Measurements from ENCODE around the gene REXO5. TPM values are rescaled to one million over a fixed set of nuclear protein-coding genes. Genes with fewer than 3 reads are reported as not detected.

The REXO5 gene
- total RNA-seq, 1 experiment from 2014 or later, result 4.0 TPM

DNA sequence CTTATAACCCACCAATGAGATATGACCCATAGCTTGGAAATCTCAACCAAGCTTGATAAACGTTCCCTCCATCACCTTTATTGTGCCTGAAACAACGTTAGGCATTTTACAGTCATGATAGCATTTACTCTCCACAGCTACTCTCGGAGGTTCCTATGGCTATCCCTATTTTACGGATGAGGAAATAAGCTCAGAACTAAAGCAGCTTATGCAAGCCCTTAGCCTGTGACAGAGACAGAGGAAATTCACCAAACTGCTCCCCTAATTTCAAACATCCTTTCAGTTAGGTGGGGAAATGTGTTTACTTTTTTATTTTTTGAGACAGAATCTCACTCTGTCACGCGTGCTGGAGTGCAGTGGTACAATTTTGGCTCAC is 75.2 kb downstream of the REXO5 start:
- no peak overlapping the region for H2AFZ ChIP-seq (ENCODE audit: low read length)
- ChIA-PET CTCF (no interaction called here), POLR2A (ENCODE audit: unreplicated experiment) (interaction anchor here (0.6 kb wide), 1 partner anchor 19 kb away, joined by 3 read pairs; the partner anchor contains the start of gene LYRM1)
- intact Hi-C loops (cut with micrococcal nuclease), result no loop called here
- peak overlapping the region; percentile 32 for H3K27ac ChIP-seq (ENCODE audit: low read length)
- ATAC-seq (no peak), DNase-seq (no peak)
- H3K79me2 ChIP-seq (ENCODE audit: low read length), result peaks cover 95% of the 10 kb centered on the region
- H4K20me1 ChIP-seq (ENCODE audit: low read length), result 0 out of 2 replicates have a peak, but pooled peaks cover 6% of the 10 kb centered on the region
- no peaks in the 10 kb centered on the region for H3K9me2 ChIP-seq (replicated peaks; ENCODE audit: low read length)
- H3F3A ChIP-seq (ENCODE audit: low read length, unreplicated experiment), result no peaks in the 10 kb centered on the region
- H3K36me3 ChIP-seq (ENCODE audit: low read depth, low read length), result peaks cover 4% of the 10 kb centered on the region; the same call in 1 of the 2 replicates
- H3K4me3 ChIP-seq (ENCODE audit: low read length), result no peak overlapping the region
- peaks cover 50% of the 10 kb centered on the region for H3K4me1 ChIP-seq (ENCODE audit: insufficient read depth, low read length)
- TF ChIP-seq EZH2phosphoT487 (IDR thresholded peaks at IDR 0.05; ENCODE audit: borderline replicate concordance, low read length) (no peak), EZH2 (IDR thresholded peaks at IDR 0.05; ENCODE audit: low read length, unreplicated experiment) (no peak)
- TF ChIP-seq, protein P1, sequence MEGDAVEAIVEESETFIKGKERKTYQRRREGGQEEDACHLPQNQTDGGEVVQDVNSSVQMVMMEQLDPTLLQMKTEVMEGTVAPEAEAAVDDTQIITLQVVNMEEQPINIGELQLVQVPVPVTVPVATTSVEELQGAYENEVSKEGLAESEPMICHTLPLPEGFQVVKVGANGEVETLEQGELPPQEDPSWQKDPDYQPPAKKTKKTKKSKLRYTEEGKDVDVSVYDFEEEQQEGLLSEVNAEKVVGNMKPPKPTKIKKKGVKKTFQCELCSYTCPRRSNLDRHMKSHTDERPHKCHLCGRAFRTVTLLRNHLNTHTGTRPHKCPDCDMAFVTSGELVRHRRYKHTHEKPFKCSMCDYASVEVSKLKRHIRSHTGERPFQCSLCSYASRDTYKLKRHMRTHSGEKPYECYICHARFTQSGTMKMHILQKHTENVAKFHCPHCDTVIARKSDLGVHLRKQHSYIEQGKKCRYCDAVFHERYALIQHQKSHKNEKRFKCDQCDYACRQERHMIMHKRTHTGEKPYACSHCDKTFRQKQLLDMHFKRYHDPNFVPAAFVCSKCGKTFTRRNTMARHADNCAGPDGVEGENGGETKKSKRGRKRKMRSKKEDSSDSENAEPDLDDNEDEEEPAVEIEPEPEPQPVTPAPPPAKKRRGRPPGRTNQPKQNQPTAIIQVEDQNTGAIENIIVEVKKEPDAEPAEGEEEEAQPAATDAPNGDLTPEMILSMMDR (conservative IDR thresholded peaks at IDR 0.05; ENCODE audit: low read depth, low read length), result no peak
- no peaks in the 10 kb centered on the region for H3K27me3 ChIP-seq (ENCODE audit: low read length)
- no peaks in the 10 kb centered on the region for H3K9me3 ChIP-seq (ENCODE audit: low read length)
- peak overlapping the region; percentile 26 for H3K4me2 ChIP-seq (ENCODE audit: low read length)
- no TSS peak for BruUV-seq (replicated peaks)
- no peak overlapping the region for H3K9ac ChIP-seq (ENCODE audit: low read length)

DNA sequence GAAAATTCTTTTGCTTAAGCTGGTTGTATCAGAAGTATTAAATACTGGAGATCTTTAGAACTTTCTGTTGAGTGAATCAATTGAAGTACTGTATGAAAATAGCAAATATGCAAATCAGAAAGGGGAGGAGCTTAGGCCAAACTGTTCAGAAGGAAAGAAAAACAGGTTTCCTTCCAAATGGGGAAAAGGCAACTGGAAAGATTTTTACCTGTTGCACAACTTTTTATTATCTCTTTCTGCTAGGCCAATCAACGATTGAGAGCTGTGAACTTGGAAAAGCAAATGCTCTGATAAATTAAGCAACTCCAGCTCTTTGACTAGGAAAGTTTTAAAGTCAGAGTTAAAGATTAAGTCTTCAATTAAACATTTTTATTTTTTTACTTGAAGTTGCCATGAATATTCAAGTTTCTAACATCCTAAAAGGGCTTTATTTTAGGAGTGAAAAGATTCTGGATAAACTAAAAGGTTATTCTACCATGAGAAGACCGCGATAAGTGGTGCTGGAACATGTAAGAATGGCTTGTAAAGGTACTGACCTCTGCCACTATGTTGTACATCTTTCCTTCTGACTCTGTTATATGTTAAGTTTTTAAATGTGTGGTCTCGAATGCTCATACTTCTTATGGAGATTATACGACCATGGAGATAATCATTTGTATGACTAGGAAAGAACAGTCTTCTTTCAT is 77.4 kb downstream of the REXO5 start:
- Histone ChIP-seq H3K9me2 (replicated peaks; ENCODE audit: low read length) (no peaks in the 10 kb centered on the region), H3K4me1 (ENCODE audit: insufficient read depth, low read length) (peaks cover 46% of the 10 kb centered on the region), H3K36me3 (ENCODE audit: low read depth, low read length) (no peaks in the 10 kb centered on the region), H3K9me3 (ENCODE audit: low read length) (no peaks in the 10 kb centered on the region), H3K79me2 (ENCODE audit: low read length) (peaks cover 91% of the 10 kb centered on the region), H3K4me2 (ENCODE audit: low read length) (no peak overlapping the region; the same call in 1 of the 2 replicates), H3F3A (ENCODE audit: low read length, unreplicated experiment) (no peaks in the 10 kb centered on the region), H2AFZ (ENCODE audit: low read length) (no peak overlapping the region), H3K27me3 (ENCODE audit: low read length) (no peaks in the 10 kb centered on the region), H4K20me1 (ENCODE audit: low read length) (0 out of 2 replicates have a peak, but pooled peaks cover 6% of the 10 kb centered on the region), H3K27ac (ENCODE audit: low read length) (no peak overlapping the region), H3K4me3 (ENCODE audit: low read length) (no peak overlapping the region), H3K9ac (ENCODE audit: low read length) (no peak overlapping the region)
- no TSS peak for BruUV-seq (replicated peaks)
- ChIA-PET CTCF (no interaction called here), POLR2A (ENCODE audit: unreplicated experiment) (no interaction called here)
- TF ChIP-seq EZH2 (IDR thresholded peaks at IDR 0.05; ENCODE audit: low read length, unreplicated experiment) (no peak), EZH2phosphoT487 (IDR thresholded peaks at IDR 0.05; ENCODE audit: borderline replicate concordance, low read length) (no peak)
- TF ChIP-seq, protein P1 (conservative IDR thresholded peaks at IDR 0.05; ENCODE audit: low read depth, low read length), result no peak
- no peak for DNase-seq
- intact Hi-C loops (cut with micrococcal nuclease), result no loop called here
- ATAC-seq, result no peak

DNA sequence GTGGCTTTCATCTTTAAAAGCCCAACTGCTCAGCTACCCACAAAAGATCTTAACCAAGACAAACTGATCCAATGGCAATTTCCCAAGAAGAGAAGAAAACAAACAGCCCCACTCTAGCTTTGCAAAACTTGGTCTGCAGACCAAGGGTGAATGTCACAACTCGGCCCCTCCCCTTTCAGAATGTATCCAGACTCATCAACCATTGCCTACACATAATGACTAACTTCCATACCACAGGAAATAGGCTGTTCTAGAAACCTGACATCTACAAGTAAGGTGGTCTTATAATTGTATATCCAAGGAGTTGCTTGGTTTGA is 77.9 kb downstream of the REXO5 start:
- no peaks in the 10 kb centered on the region for H3K9me2 ChIP-seq (replicated peaks; ENCODE audit: low read length)
- POLR2A ChIA-PET (ENCODE audit: unreplicated experiment), result no interaction called here
- no peak overlapping the region for H2AFZ ChIP-seq (ENCODE audit: low read length)
- CTCF ChIA-PET, result no interaction called here
- H3F3A ChIP-seq (ENCODE audit: low read length, unreplicated experiment), result no peaks in the 10 kb centered on the region
- BruUV-seq (replicated peaks), result no TSS peak
- peak; percentile 51 for DNase-seq
- H4K20me1 ChIP-seq (ENCODE audit: low read length), result 0 out of 2 replicates have a peak, but pooled peaks cover 6% of the 10 kb centered on the region
- no peak; the same call in 1 of the 2 replicates for ATAC-seq
- intact Hi-C loops (cut with micrococcal nuclease), result no loop called here
- H3K9me3 ChIP-seq (ENCODE audit: low read length), result no peaks in the 10 kb centered on the region
- no peaks in the 10 kb centered on the region for H3K36me3 ChIP-seq (ENCODE audit: low read depth, low read length)
- H3K4me2 ChIP-seq (ENCODE audit: low read length), result peak overlapping the region; percentile 19
- H3K27ac ChIP-seq (ENCODE audit: low read length), result no peak overlapping the region
- no peaks in the 10 kb centered on the region for H3K27me3 ChIP-seq (ENCODE audit: low read length)
- H3K4me1 ChIP-seq (ENCODE audit: insufficient read depth, low read length), result peaks cover 41% of the 10 kb centered on the region
- TF ChIP-seq EZH2 (IDR thresholded peaks at IDR 0.05; ENCODE audit: low read length, unreplicated experiment), result no peak
- TF ChIP-seq EZH2phosphoT487 (IDR thresholded peaks at IDR 0.05; ENCODE audit: borderline replicate concordance, low read length), result no peak
- TF ChIP-seq, protein P1 (conservative IDR thresholded peaks at IDR 0.05; ENCODE audit: low read depth, low read length), result no peak
- H3K4me3 ChIP-seq (ENCODE audit: low read length), result no peak overlapping the region
- H3K9ac ChIP-seq (ENCODE audit: low read length), result no peak overlapping the region
- H3K79me2 ChIP-seq (ENCODE audit: low read length), result peaks cover 87% of the 10 kb centered on the region
